ENCODE results near the gene PRDM16.

PRDM16 gene

DNA sequence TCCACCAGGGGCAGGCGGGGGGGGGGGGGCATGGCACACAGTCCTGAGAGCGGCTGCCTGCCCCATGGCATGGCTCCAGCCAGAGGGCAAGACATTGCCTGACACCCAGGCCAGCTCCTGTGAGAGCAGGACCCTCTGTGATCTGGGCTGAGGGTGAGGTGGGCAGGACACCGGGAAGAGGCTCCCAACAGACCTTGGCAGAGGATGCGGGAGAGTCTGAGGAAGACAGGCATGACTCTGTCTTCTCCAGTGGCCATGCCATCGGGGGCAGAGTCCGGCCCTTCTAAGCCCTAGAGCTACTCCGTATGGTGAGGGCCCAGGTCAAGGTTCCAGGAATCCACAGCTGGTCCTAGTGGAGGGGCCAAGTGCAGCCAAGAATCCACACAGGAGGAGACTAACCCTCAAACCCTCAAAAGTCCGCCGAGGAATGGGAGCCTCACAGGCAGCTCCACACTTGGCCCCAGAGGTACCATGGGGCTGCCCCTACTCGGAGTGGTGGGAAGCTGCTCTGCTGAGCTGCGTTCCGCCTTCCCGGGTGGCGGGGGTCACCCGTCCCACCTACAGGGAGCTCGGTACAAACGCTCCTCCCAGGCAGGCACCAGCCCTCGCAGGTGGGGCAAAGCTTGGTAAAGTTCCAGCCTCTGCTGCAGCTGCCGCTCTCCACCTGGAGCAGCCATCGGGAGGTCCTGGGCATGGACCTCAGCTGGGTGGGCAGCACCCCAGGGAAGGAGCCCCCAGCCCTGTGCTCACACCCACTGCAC lies 41.2 kb upstream of the PRDM16 start:
- no peaks in the 10 kb centered on the region for H3K27me3 ChIP-seq (ENCODE audit: control insufficient read depth, insufficient read depth, low read length)
- H3K4me3 ChIP-seq (ENCODE audit: low read length): no peak overlapping the region
- no peaks in the 10 kb centered on the region for H3K36me3 ChIP-seq (ENCODE audit: control insufficient read depth, insufficient read depth, low read length)
- no peaks in the 10 kb centered on the region for H3K4me1 ChIP-seq (ENCODE audit: control insufficient read depth, insufficient read depth, low read length)
- no peak overlapping the region for H3K27ac ChIP-seq (ENCODE audit: low read depth, low read length)
- H3K9ac ChIP-seq (ENCODE audit: low read length): no peak overlapping the region

DNA sequence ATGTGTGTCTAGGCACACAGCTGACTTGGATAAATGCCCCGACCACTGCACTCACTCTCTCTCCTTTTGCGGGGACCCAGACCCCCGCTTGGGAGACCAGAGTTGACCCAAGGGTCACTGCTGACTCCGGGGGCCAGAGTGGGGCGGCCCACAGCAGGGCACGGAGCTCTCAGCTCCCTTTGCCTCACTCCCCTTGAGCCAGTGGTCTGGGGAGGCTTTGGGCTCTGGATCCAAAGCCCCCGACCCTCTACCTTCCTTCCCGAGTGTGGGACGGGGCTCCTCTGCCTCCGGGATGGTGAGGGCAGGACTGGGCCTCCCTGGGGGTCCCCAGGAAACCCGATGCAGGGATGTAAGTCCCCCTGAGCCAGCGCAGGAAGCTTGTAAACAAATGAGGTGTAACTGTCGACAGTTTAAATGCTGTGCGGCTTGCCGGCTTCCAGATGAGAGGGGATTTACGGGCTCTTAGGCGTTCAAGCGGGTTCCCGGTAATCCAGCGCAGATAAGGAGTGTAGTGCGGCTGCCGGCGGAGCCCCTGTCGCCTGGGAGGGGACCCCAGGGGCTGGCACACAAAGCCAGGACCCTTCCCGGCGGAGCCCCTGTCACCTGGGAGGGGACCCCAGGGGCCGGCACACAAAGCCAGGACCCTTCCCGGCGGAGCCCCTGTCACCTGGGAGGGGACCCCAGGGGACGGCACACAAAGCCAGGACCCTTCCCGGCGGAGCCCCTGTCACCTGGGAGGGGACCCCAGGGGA lies 40.3 kb upstream of the PRDM16 start:
- Histone ChIP-seq H3K27me3 (ENCODE audit: control insufficient read depth, insufficient read depth, low read length) (no peaks in the 10 kb centered on the region), H3K4me3 (ENCODE audit: low read length) (no peak overlapping the region), H3K36me3 (ENCODE audit: control insufficient read depth, insufficient read depth, low read length) (no peaks in the 10 kb centered on the region), H3K4me1 (ENCODE audit: control insufficient read depth, insufficient read depth, low read length) (no peaks in the 10 kb centered on the region), H3K9ac (ENCODE audit: low read length) (no peak overlapping the region), H3K27ac (ENCODE audit: low read depth, low read length) (no peak overlapping the region)

DNA sequence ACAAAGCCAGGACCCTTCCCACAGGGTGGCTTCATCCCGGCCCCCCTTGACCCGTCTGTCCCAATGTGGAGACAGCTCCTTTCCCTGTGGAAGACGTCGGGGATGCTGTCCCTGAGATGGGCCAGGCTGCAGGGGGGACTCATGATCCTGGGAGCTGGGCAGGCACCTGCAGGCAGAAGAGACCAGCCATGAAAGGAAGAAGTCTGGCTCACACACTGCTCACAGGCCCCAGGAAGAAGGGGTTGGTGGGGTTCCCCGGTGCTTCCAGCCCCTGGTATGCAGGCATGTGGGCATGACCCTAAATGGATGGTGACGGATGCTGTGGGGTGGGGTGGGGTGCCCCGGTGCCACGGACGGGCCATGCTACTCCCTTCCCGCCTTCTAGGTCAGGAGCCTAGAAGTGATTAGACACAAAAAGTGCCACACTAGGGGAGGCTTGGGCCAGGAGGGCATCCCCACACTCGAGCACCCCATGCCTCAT lies 39.5 kb upstream of the PRDM16 start:
- Histone ChIP-seq H3K27me3 (ENCODE audit: control insufficient read depth, insufficient read depth, low read length) (no peaks in the 10 kb centered on the region), H3K27ac (ENCODE audit: low read depth, low read length) (no peak overlapping the region)

DNA sequence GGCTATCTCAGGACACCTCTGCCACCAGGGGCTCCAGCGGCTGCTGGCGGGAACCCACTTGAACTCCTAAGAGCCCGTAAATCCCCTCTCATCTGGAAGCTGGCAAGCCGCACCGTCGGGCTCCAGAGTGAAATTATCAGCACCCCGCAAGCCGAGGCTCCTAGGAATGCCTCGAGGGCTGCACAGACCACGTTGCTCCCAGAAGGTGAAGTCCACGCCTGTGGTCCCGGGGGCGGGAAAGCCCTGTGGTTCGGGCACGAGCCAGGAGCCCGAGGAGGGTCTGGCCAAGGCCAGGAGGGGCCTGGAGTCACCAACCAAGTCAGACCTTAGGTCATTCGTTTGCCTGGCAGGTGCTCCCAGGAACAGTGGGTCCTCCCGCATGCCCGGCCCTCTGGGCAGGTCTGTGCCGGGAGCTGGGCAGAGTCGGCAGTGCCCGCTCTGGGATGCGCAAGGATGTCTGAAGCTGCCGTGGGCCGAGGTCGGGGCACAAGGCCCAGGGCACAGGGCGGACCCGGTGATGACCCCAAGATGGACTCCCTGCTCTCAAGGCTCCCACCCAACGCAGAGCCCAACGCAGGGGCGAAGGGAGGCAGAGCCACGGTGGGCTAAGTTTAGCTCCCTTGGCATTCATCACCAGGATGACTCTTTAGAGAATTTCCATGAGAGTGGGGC lies 38.9 kb upstream of the PRDM16 start:
- no peak overlapping the region for H3K27ac ChIP-seq (ENCODE audit: low read depth, low read length)
- no peaks in the 10 kb centered on the region for H3K4me1 ChIP-seq (ENCODE audit: control insufficient read depth, insufficient read depth, low read length)
- H3K36me3 ChIP-seq (ENCODE audit: control insufficient read depth, insufficient read depth, low read length): no peaks in the 10 kb centered on the region
- no peak overlapping the region for H3K9ac ChIP-seq (ENCODE audit: low read length)
- H3K4me3 ChIP-seq (ENCODE audit: low read length): no peak overlapping the region
- no peaks in the 10 kb centered on the region for H3K27me3 ChIP-seq (ENCODE audit: control insufficient read depth, insufficient read depth, low read length)

More for the DNA sequence above, 39.5 kb upstream of the PRDM16 start:
- Histone ChIP-seq H3K4me3 (ENCODE audit: low read length) (no peak overlapping the region), H3K9ac (ENCODE audit: low read length) (no peak overlapping the region), H3K4me1 (ENCODE audit: control insufficient read depth, insufficient read depth, low read length) (no peaks in the 10 kb centered on the region), H3K36me3 (ENCODE audit: control insufficient read depth, insufficient read depth, low read length) (no peaks in the 10 kb centered on the region)

DNA sequence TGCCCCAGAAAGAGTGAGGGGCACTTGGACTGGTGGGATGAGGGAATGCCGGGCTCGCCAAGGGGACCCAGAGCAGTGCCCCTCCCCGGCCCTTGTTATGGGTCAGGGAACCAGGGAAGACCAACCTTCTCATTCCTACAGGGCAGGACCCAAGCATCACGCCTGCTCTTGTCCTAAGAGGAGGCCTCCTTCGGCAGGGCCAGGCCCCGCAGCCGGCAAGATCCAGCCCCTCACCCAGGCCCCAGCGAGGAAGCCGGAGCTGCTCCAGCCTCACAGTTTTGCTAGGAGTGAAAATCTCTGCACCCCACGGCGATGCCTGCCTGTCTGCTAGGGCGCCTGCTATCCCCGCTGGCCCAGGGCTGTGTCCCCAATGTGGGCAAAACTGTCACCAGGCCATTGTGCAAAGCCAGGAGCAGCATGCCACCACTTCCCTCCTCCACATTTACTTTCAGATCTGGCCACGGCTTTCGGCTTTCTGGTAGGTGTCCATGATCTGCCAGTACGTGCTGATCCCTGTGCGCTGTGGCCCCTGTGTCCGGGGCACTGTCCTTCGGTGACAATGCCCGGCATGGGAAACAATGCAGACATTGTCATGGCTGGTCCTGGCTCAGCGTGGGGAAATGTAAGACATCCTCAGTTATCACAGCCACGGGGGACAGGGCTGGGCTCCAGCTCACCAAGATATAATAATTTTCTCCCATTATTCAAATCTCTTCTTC lies 38.2 kb upstream of the PRDM16 start:
- Histone ChIP-seq H3K27ac (ENCODE audit: low read depth, low read length) (no peak overlapping the region), H3K4me1 (ENCODE audit: control insufficient read depth, insufficient read depth, low read length) (no peaks in the 10 kb centered on the region), H3K4me3 (ENCODE audit: low read length) (no peak overlapping the region), H3K36me3 (ENCODE audit: control insufficient read depth, insufficient read depth, low read length) (no peaks in the 10 kb centered on the region), H3K27me3 (ENCODE audit: control insufficient read depth, insufficient read depth, low read length) (no peaks in the 10 kb centered on the region), H3K9ac (ENCODE audit: low read length) (no peak overlapping the region)

DNA sequence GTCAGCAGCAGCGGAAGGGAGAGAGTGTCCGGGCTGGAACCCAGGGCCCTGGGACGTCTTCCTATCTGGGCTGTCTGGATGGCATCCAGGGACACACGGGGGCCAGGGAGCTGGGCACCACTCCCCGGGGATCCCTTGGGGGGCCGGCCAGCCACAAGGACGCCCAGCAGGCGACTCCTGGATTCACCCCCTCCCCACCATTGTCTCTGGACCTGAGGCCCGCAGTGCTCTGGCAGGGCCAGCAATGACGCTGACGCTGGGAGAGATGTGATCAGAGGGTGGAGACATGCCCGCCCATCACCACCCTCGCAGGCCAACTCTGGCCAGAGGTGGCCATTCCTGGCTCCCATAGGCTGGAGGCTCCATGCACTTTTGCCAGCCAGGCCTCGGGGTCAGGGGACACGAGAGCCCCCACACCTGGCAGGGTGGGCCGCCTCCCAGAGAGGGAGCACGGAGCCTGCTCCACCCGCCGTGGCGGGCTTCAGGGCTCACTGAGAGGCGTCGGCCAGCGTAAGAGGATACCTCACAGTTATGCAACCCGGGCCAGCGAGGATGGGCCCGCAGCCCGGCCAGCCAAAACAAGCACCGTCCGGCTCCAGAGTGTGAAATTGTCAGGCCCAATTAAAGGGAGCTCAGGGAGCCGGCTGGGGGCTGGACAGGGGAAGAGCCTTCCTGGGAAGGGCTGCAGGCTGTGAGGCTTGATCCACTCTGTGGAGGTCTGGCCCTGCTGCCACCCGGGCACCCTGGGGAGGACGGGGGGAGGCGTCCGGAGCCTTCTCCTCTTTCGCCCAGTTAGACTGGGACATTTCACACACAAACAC lies 37.4 kb upstream of the PRDM16 start:
- Histone ChIP-seq H3K4me1 (ENCODE audit: control insufficient read depth, insufficient read depth, low read length) (no peaks in the 10 kb centered on the region), H3K9ac (ENCODE audit: low read length) (no peak overlapping the region), H3K27ac (ENCODE audit: low read depth, low read length) (no peak overlapping the region), H3K36me3 (ENCODE audit: control insufficient read depth, insufficient read depth, low read length) (no peaks in the 10 kb centered on the region), H3K4me3 (ENCODE audit: low read length) (no peak overlapping the region), H3K27me3 (ENCODE audit: control insufficient read depth, insufficient read depth, low read length) (peaks cover 2% of the 10 kb centered on the region)

DNA sequence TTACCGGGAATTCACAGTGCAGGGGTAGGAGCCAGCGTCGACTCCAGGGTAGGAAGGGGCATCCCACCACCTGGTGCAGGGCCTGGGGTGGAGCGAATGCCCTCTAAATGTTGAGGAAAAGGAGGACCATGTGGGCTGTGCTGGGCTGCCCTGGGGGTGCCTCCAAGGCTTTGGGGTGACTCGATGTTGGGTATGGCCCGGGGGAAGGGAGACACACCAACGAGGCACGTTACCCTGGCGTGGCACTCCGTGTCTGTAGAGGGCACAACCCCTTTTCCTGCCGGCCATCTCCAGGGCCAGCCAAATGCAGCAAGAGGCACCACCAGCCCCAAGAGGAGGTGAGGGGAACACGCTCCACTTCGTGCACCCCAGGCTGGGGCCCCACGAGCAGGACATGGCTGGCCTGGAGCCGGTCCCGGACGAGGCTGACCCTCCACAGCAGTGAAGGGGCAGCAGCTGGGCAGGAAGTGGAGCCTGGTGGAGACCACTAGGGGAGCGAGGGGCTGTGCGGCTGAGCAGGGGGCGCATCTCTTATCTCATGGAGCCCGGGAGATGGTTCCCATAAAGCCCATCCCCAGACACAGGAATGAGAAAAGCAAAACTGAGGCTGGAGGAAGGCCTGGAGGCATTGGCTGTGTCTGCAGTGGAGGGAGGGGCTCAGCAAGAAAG lies 36.5 kb upstream of the PRDM16 start:
- Histone ChIP-seq H3K36me3 (ENCODE audit: control insufficient read depth, insufficient read depth, low read length) (no peaks in the 10 kb centered on the region), H3K9ac (ENCODE audit: low read length) (no peak overlapping the region), H3K4me3 (ENCODE audit: low read length) (no peak overlapping the region), H3K27me3 (ENCODE audit: control insufficient read depth, insufficient read depth, low read length) (peaks cover 5% of the 10 kb centered on the region), H3K27ac (ENCODE audit: low read depth, low read length) (no peak overlapping the region), H3K4me1 (ENCODE audit: control insufficient read depth, insufficient read depth, low read length) (no peaks in the 10 kb centered on the region)

DNA sequence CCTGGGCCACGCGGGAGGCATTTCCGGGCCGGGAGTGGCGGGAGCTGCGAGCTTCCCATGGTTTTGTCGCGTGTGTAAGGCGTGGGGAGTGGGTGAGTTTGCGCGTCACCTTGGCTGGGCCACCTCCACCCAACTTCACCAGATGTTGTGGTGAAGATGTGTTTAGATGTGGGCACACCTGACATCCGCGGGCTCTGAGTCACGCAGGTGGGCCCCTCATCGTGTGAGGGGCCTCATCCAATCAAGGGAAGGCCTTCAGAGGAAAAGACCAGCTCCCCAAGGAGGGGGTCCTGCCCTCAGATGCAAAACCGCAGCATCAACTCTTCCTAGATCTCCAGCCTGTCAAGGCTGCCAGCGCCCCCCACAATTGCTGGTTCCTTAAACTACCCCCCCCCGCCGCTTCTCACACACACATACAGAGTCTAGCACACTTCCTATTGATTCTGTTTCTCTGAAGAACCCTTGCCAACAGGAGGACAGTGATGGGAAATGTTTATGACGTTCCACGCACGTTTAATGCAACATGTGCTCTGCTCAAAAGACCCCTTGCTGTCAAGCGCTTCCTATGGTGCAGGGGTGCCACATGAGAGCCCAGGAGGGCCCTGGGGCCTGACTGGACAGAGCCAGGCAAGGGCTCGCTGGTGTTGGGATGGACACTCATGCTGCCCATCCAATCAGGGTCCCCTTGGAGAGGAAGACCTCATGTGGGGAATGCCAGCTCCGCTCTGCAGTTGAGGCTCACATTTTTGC lies 35.8 kb upstream of the PRDM16 start:
- Histone ChIP-seq H3K27ac (ENCODE audit: low read depth, low read length) (no peak overlapping the region), H3K4me1 (ENCODE audit: control insufficient read depth, insufficient read depth, low read length) (no peaks in the 10 kb centered on the region), H3K9ac (ENCODE audit: low read length) (no peak overlapping the region), H3K4me3 (ENCODE audit: low read length) (no peak overlapping the region), H3K36me3 (ENCODE audit: control insufficient read depth, insufficient read depth, low read length) (no peaks in the 10 kb centered on the region), H3K27me3 (ENCODE audit: control insufficient read depth, insufficient read depth, low read length) (peaks cover 5% of the 10 kb centered on the region)

DNA sequence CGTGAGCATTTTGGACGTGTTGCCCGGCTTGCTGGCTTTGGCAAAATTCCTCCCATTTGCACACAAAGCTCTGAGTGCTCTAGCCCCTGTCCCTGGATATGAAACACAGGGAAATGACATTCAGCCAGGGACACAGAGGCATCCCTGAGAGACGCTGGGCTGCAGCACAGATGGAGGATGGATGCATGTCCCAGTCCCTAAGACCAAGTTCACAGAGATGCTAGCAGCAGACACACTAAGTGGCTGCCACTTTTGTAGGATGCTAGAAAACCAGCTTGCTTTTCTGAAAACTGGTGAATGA lies 35.3 kb upstream of the PRDM16 start:
- Histone ChIP-seq H3K36me3 (ENCODE audit: control insufficient read depth, insufficient read depth, low read length) (no peaks in the 10 kb centered on the region), H3K4me1 (ENCODE audit: control insufficient read depth, insufficient read depth, low read length) (no peaks in the 10 kb centered on the region), H3K27ac (ENCODE audit: low read depth, low read length) (no peak overlapping the region), H3K9ac (ENCODE audit: low read length) (no peak overlapping the region), H3K4me3 (ENCODE audit: low read length) (no peak overlapping the region), H3K27me3 (ENCODE audit: control insufficient read depth, insufficient read depth, low read length) (peaks cover 5% of the 10 kb centered on the region)

DNA sequence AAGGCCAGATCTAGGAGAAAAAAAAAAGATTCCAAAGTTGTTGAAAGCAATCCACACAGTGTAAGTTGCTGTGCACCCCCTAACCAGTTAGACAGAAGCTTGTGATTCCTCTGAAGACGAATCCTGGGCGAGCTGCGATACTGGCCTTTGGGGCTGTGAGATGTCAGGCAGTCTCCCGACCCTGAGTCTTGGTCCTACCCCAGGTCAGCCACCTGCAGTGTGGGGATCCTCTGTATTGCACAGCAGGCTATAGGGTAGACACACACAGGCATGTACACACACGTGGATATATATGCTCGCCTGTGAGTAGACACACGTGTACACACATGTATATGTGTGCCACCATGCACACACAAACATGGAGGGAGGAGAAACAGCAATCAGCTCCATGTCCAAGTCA lies 34.8 kb upstream of the PRDM16 start:
- Histone ChIP-seq H3K27me3 (ENCODE audit: control insufficient read depth, insufficient read depth, low read length) (peaks cover 5% of the 10 kb centered on the region), H3K4me3 (ENCODE audit: low read length) (no peak overlapping the region), H3K4me1 (ENCODE audit: control insufficient read depth, insufficient read depth, low read length) (no peaks in the 10 kb centered on the region), H3K36me3 (ENCODE audit: control insufficient read depth, insufficient read depth, low read length) (no peaks in the 10 kb centered on the region), H3K9ac (ENCODE audit: low read length) (no peak overlapping the region), H3K27ac (ENCODE audit: low read depth, low read length) (no peak overlapping the region)

Data from rectal smooth muscle tissue (tissue), 1 donor.